ENCODE measurements around the gene CTNND2.

GRCh38 chr5:11361768-11362167 is 542.5 kb downstream of the CTNND2 start:
- TF ChIP-seq CTCF (IDR thresholded peaks at IDR 0.05): no peak
- TF ChIP-seq EZH2phosphoT487 (IDR thresholded peaks at IDR 0.05): no peak
